ENCODE measurements around the gene ZNF853.
"Not testable (repeated sequence)": the region's sequence is repeated elsewhere in the genome, so short reads cannot be mapped to it uniquely, and the experiment has no call there.

The ZNF853 gene

DNA sequence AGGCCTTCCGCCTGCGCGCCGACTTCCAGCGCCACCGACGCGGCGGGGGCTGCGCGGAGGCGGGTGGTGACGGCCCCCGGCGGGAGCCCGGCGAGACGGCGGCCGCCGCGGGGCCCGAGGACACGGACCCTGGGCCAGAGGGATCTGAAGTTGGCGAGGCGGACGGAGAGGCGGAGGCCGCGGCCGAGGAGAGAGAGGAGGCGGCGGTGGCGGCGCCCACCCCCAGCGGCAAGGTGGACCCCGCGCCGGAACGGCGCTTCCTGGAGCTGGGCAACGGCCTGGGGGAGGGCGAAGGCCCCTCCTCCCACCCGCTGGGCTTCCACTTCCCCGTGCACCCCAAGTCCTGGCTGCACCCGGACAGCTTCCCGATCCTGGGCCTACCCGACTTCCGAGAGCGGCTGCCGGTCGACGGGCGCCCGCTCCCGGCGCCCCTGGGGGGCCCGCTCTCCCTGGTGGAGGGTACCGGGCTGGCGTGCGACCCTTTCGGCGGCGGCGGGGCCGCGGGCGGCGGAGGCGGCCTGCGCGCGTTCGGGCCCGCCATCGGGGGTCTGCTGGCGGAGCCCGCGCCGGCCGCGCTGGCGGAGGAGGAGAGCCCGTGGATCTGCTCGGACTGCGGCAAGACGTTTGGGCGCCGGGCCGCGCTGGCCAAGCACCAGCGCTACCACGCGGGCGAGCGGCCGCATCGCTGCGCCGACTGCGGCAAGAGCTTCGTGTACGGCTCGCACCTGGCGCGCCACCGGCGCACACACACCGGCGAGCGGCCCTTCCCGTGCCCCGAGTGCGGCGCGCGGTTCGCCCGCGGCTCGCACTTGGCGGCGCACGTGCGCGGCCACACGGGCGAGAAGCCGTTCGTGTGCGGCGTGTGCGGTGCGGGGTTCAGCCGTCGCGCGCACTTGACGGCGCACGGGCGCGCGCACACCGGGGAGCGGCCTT, 37.9 kb downstream of the ZNF853 start:
- DNase-seq, result no peak

DNA sequence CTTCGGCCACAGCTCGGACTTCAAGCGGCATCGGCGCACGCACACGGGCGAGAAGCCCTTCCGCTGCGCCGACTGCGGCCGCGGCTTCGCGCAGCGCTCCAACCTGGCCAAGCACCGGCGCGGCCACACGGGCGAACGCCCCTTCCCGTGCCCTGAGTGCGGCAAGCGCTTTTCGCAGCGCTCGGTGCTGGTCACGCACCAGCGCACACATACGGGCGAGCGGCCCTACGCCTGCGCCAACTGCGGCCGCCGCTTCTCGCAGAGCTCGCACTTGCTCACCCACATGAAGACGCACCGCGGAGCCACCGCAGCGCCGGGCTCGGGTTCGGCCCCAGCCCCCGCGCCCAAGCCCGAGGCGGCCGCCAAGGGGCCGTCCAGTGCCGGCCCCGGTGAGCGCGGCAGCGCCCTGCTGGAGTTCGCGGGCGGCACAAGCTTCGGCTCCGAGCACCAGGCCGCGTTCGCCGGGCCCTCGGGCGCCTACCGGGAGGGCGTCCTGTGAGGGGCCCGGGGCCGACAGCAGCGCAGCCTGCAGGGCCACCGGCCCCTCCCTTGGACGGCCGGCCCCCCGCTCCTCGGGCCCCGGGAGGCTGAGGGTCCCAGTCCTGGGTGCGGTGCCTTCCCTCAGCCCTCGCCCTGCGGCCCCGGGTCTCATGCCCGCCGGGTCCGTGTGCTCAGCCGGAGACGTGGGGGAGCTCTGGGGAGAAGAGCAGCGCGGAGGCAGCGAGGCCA, 38.9 kb downstream of the ZNF853 start:
- no peak for DNase-seq

DNA sequence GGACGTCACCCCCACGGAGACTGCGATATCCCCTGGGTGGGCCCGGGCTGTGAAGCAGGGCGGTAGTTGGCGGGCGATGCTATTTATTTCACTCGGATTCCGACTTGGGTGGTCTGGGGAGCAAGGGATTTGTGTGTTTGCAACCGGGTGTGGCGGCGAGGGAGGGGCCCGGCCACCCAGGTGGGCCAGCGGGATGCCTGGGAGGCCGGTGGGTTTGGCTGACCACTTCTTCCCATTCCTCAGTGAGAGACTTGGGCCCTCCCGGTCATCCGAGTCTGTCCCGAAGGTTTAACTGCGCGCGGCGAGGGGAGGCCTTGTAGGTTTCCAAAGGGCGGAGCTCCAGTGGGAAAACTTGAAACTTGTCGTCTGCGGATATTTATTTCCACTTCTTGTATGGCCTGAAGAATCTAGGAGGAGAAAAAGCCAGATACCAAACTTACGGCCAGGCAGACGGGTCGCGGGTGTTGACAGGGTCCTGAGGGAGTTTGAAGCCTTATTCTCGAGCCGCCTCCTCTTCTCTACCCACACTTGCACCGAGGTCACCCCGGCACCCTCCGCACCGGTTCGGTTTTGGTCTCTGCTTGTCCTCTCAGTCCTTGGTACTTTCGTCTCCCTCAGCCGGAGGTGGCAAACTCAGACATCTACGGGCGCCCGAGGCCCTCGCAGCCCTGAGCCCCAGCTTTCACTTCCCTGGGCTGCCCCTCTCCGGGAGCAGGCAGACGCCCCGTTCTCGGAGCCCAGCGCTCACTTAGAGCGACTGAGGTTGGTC, 39.6 kb downstream of the ZNF853 start:
- DNase-seq, result no peak

DNA sequence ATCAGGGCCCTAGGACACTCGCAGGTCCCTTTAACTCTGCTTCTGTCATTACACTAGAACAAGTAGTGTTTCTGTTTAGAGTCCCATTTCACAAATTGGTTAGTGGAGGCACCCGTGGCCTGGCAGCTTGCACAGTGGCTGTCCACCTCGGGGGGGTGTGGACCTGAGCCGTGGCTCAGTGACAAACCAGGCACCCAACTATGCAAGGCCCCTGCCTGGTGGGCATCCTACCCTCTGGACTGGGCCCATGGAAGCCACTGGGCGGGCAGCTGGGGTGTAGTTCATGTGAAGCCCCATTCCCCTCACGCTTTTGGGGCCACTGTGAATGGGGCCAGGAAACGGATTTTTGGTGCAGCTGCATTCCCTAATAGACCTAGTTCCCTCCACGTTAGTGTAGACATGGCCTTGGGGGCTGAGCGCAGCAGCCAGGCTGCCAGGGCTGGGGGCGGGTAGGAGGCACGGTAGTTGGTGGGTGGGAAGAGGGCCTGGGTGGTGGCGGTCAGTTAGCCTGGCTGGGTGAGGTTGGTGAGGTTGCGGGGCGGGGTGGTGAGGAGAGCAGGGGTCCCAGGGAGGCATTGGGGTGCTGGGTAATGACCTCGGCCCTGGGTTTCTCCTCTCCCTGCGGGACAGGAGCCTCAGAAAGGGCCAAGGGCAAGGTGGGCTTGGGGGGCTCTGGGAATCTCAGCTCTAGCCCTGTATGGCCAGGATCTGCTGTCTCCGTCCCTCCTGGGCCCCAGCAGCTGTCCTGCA, 40.4 kb downstream of the ZNF853 start:
- DNase-seq, result no peak

DNA sequence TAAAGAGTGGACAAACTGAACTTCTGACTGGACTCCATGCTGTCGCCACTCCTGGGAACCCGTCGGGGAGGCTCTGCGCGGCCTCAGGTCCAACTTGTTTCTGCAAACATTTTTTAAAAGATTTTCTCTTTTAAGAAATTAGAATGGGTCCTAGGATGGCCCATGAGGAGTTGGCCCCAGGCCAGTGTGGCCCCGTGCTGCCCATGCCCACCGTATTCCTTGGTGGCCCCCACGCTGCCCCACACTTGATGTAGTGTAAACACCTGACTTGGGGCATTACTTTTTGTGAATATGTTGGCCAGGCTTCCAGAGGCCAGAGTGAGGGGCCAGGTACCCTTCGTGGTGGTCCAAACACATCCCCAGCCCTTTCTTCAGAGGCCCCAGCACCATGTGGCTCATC, 41.0 kb downstream of the ZNF853 start:
- DNase-seq, result no peak

DNA sequence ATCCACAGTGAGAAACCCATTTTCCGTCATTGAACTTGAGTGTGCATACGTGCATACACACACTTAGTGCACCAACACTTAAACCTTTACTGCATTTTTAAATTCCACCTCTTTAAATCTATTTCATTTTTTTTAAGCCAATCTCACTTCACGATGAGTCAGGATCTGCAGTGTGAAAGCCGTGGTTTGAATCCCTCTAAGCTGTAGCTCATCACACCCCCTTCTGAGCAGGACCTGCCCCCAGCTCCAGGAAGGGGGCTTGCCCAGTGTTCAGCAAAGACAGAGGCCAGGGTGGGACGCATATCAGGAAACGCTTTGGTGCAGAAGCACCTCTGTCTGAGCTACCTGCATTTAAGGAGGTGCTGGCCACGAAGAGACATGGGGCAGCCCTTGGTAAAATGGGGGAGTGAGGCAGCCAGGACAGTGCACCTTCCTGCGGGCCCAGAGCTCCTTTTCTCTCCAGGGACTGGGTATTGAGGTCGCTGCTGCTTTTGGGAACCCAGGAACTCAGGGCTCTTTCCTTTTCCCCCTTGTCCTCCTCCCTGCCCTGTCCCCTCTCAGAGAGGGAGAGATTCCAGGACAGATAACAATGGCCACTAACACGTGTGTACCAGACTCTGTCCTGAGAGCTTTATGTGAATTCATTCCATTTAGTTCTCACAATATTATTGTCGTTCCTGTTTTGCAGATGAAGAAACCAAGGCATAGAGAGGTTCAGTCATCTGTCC, 43.4 kb downstream of the ZNF853 start:
- no peak for DNase-seq

DNA sequence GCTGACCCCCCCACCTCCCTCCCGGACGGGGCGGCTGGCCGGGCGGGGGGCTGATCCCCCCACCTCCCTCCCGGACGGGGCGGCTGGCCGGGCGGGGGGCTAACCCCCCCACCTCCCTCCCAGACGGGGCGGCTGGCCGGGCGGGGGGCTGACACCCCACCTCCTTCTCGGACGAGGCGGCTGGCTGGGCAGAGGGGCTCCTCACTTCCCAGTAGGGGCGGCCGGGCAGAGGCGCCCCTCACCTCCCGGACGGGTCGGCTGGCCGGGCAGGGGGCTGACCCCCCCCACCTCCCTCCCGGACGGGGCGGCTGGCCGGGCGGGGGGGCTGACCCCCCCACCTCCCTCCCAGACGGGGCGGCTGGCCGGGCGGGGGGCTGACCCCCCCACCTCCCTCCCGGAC, 55.4 kb downstream of the ZNF853 start:
- DNase-seq, result not testable (repeated sequence)

Data from eye (tissue), 1 donor.